Suppressor macrophage treated with lipopolysaccharide for 4 hours (primary cell): Measurements from ENCODE around the gene RASAL1.

Experiments
- DNase-seq: peaks from one replicate; pipeline ENCODE4 v3.0.0-alpha.2; 2020

Gene RASAL1

GRCh38 chr12:113162102-113163029 is 26.8 kb upstream of the RASAL1 start:
- no peak for DNase-seq

- no peak for DNase-seq
These were observed 26.0 kb upstream of the RASAL1 start for GRCh38 chr12:113161415-113162016.

- DNase-seq, result no peak
These were observed 24.4 kb upstream of the RASAL1 start for GRCh38 chr12:113159937-113160336.

GRCh38 chr12:113158439-113159203 is 23.1 kb upstream of the RASAL1 start:
- no peak for DNase-seq

GRCh38 chr12:113157218-113157859 is 21.8 kb upstream of the RASAL1 start:
- no peak for DNase-seq

GRCh38 chr12:113155646-113156045 is 20.1 kb upstream of the RASAL1 start:
- no peak for DNase-seq

GRCh38 chr12:113155060-113155459 is 19.5 kb upstream of the RASAL1 start:
- DNase-seq, result no peak

GRCh38 chr12:113154351-113154973 is 18.9 kb upstream of the RASAL1 start:
- peak; percentile 22 for DNase-seq

- peak; percentile 82 for DNase-seq
These were observed 17.6 kb upstream of the RASAL1 start for GRCh38 chr12:113152835-113153814.

GRCh38 chr12:113152196-113152834 is 16.8 kb upstream of the RASAL1 start:
- no peak for DNase-seq

- DNase-seq, result no peak
These were observed 16.1 kb upstream of the RASAL1 start for GRCh38 chr12:113151655-113152054.

GRCh38 chr12:113149361-113150150 is 14.0 kb upstream of the RASAL1 start, which contains the start of gene CFAP73:
TSS of gene CFAP73 (plus strand) at chr12:113149724. CDS start at chr12:113149858, 134 bp downstream.
- no peak for DNase-seq

- no peak for DNase-seq
These were observed 11.4 kb upstream of the RASAL1 start for GRCh38 chr12:113146999-113147398.

- no peak for DNase-seq
These were observed 10.4 kb upstream of the RASAL1 start for GRCh38 chr12:113145720-113146551.

GRCh38 chr12:113144806-113145205 is 9.2 kb upstream of the RASAL1 start:
- no peak for DNase-seq

- no peak for DNase-seq
These were observed 8.4 kb upstream of the RASAL1 start for GRCh38 chr12:113143959-113144358.

- peak; percentile 50 for DNase-seq
These were observed 7.3 kb upstream of the RASAL1 start for GRCh38 chr12:113142886-113143332.

GRCh38 chr12:113142173-113142885 is 6.8 kb upstream of the RASAL1 start:
- peak; percentile 72 for DNase-seq
